DMS153 treated with DMSO at 0.1 percent for 48 hours (cell line): ENCODE data around the gene BCAS3.

Experiments
- DNase-seq: peaks from one replicate; lab custom pipeline; 2025; ENCODE audit not compliant: unreplicated experiment; lab: John Stamatoyannopoulos, UW

BCAS3 gene

GRCh38 chr17:61389670-61390478 is 712.2 kb downstream of the BCAS3 start:
- peak; percentile 10 for DNase-seq

- DNase-seq, result no peak
Observed at GRCh38 chr17:61390479-61390791, 712.8 kb downstream of the BCAS3 start.

- DNase-seq, result no peak
Observed at GRCh38 chr17:61391595-61392291, 714.1 kb downstream of the BCAS3 start.

- DNase-seq, result no peak
Observed at GRCh38 chr17:61392679-61393078, 715.0 kb downstream of the BCAS3 start.

GRCh38 chr17:61393550-61393903 is 715.9 kb downstream of the BCAS3 start:
- no peak for DNase-seq

GRCh38 chr17:61393904-61394629 is 716.4 kb downstream of the BCAS3 start:
- DNase-seq, result no peak

- DNase-seq, result no peak
Observed at GRCh38 chr17:61394630-61395408, 717.2 kb downstream of the BCAS3 start.

- DNase-seq, result no peak
Observed at GRCh38 chr17:61395409-61395982, 717.8 kb downstream of the BCAS3 start.

GRCh38 chr17:61395983-61396585 is 718.4 kb downstream of the BCAS3 start:
- DNase-seq, result no peak

- DNase-seq, result no peak
Observed at GRCh38 chr17:61396586-61397085, 719.0 kb downstream of the BCAS3 start.

- DNase-seq, result no peak
Observed at GRCh38 chr17:61397086-61397842, 719.6 kb downstream of the BCAS3 start.

GRCh38 chr17:61398721-61399130 is 721.1 kb downstream of the BCAS3 start:
- DNase-seq, result no peak

- no peak for DNase-seq
Observed at GRCh38 chr17:61399131-61400065, 721.7 kb downstream of the BCAS3 start, which contains the start of gene TBX2. TBX2 (plus strand) TSS chr17:61399843; CDS start chr17:61400177, 334 bp downstream.

- DNase-seq, result no peak
Observed at GRCh38 chr17:61400066-61400716, 722.5 kb downstream of the BCAS3 start.

- no peak for DNase-seq
Observed at GRCh38 chr17:61400717-61401388, 723.2 kb downstream of the BCAS3 start.

GRCh38 chr17:61401389-61402072 is 723.9 kb downstream of the BCAS3 start:
- no peak for DNase-seq

GRCh38 chr17:61402073-61402541 is 724.5 kb downstream of the BCAS3 start:
- no peak for DNase-seq
